Hepatocyte (in vitro differentiated cells): ENCODE data around the gene CDK15.

Experiments
- CTCF ChIP-seq: fragments of 200-600 bp; sonication (generic); IDR thresholded peaks from 2 replicates; pipeline ENCODE4 v1.5.1; 2016; ENCODE audit warnings: antibody characterized with exemption, mild to moderate bottlenecking; ENCODE audit not compliant: poor library complexity
- EZH2 ChIP-seq: fragments of 200-600 bp; sonication (generic); IDR thresholded peaks from 2 replicates; pipeline ENCODE4 v1.6.1; 2016; ENCODE audit warnings: antibody characterized with exemption, mild to moderate bottlenecking, borderline replicate concordance
- EZH2phosphoT487 ChIP-seq: fragments of 200-600 bp; sonication (generic); IDR thresholded peaks from one replicate; pipeline ENCODE4 v1.6.1; 2018; ENCODE audit warnings: antibody characterized with exemption, mild to moderate bottlenecking, low read depth, moderate library complexity; ENCODE audit not compliant: unreplicated experiment, severe bottlenecking

GRCh38 chr2:201827621-201828020 lies 21.3 kb downstream of the CDK15 start:
- TF ChIP-seq CTCF (no peak), EZH2phosphoT487 (no peak), EZH2 (no peak)
